ENCODE measurements around the gene NUDC.

The NUDC gene

DNA sequence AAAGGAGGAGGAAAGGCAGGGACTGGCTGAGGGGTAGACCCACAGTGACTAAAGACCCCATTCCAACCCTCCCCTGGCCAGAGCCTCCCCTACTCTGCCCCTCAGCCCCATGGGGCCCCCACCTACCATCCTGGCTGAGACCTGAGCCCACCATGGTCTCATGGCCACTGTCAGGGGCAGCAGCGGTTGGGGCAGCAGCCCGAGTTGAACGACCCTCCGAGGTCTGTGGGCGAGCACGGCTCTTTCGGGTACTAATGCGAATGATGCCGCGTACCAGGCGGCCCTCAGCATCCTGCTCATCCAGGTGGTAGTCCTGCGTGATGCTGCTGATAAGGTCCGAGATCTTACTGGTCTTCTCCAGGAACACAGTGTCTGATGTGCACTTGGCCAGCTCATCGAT lies 29.7 kb downstream of the NUDC start:
- DNase-seq (ENCODE audit: low read depth in 2 of 2) = no peak

DNA sequence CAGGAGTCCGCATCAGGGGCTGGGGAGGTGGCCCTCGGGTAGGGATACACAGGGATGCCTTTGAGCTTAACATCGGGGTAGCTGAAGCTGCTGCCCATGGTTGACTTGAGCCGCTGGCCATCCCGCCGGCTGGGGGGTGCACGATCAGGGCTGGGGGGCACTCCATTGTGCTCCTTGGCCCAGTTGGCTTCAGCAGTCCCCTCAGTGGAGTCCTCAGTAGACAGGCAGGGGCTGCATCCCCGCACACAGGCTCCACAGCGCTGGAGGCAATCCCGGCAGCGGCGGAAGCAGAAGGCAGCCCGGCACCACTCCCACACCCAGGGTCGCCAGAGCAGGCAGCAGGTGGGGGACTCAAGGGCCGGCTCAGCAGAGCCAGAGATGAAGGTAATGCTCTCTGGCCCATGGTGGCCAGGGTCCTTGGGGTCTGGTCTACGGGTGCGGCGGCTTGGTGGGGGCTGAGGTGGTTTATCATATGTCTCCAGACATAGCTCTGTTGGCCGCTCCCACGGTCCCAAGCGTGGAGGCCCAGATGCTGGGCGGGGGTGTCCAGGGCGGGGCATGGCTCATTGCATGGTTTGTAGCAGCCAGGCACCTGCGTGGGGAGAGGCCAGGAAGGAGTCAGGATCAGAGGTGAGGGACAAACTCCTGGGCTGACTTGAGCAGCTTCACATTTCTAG lies 30.4 kb downstream of the NUDC start:
- DNase-seq (ENCODE audit: low read depth in 2 of 2) = no peak

DNA sequence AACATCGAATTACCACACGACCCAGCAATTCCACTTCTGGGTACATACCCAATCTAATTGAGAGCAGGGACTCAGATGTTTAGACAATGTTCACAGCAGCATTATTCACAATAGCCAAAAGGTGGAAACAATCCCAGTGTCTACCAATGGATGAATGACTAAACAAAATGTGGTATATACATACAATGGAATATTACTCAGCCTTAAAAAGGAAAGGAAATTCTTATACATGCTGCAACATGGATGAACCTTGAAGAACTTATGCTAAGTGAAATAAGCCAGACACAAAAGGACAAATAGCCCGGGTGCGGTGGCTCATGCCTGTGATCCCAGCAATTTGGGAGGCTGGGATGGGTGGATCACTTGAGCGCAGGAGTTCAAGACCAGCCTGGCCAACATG lies 31.8 kb downstream of the NUDC start:
- DNase-seq (ENCODE audit: low read depth in 2 of 2) = no peak

DNA sequence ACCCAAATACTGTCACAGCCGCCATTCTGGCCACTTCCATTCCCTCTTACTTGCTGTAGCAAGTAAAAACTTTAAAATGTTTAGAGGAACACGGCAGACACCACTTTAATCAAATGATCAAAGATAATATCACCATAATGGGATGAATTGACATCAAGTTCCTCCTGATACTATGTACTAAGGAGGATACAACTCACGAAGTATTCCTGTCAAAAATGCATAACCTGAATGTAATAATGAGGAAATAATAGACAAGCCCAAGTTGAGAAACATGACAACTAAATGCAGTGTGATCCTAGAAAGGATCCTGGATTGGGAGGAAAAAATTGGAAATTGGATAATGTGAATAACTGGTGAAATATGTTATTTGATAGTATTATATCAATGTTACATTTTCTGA lies 34.8 kb downstream of the NUDC start:
- no peak for DNase-seq (ENCODE audit: low read depth in 2 of 2)

DNA sequence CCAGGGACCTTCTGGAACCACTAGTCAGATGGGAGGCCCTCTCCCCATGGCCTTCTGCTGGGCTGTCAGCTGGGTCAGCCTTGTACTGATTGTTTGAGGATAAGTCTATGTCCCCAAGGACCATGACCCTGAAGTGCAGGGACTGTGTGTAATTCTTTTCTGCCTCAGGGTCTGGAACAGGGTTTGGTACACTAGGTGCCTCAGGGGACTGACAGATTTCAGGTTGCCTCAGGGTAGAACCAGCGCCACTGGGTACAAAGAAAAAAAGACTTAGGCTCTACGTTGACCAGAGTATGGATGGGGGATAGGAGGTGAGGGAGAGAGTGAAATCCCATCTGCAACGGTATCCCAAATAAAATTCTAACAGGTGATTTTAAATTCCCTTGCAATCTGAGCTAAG lies 35.8 kb downstream of the NUDC start:
- DNase-seq (ENCODE audit: low read depth in 2 of 2) = no peak

DNA sequence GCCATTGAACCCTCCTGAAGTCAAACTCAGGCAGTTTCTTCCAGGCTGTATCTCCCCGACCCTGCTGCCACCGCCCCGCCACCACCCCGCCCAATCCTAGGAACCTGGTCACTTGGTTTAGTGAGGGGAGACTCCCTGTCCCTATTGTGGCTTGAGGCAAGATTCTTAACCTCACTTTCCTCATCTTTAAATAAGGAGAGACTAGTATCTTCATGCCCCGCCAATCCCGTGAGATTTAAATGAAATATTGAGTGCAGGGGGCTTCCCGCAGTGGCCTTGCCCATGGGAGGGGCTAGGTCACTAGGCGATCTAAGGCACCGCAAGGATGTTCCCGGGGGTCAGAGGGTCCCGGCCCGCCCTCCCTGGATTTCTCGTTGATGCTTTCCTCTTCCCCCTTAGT lies 37.7 kb downstream of the NUDC start:
- no peak for DNase-seq (ENCODE audit: low read depth in 2 of 2)

DNA sequence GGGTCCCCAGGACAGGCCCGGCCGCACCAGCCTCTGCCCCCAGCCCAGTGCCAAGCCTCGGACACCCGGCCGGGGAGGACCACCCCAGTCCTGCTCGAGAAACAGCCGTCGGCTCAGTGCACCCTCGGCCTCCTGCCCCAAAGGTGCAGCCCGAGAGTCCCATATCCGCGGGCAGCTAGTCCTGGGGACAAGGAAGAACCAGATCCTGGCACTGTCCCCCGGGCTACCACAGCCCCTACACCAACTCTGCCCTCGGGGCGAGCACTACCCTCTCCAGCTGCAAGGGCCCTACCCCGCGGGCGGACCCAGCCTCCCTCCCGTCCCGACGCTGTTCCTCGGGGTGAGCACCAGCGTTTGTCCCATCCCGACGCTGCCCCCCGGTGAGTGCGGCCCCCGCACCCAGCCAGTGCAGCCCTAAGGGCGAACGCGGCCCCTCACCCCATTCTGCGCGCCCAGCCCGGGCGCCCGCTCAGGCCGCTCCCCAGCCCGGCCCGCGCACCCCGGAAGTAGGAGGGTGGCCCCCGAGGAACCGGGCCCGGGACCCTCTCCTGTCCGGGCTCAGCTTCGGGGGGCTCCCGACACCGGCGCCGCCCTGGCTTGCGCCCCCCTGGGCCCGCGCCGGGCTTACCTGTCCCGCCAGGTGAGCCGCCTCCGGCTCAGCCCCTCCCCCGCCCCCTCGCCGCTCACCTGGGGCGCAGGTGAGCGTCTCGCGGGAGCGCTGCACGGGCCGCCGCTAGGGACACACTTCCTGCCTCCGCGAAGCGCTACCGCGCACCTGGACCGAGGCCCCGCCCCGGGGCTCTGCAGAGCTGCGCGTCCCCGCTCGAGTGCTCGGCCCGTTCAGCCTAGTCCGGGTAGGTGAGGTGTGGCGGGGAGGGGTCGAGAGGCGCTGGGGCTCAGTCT lies 38.4 kb downstream of the NUDC start, which contains the start of gene KDF1:
Gene KDF1 (minus strand): TSS at position 747 of the 903 bp plus-strand sequence. CDS start 8,088 bp downstream, outside the sequence.
- DNase-seq (ENCODE audit: low read depth in 2 of 2) = peak in 1 of 2 donors; percentile 16

DNA sequence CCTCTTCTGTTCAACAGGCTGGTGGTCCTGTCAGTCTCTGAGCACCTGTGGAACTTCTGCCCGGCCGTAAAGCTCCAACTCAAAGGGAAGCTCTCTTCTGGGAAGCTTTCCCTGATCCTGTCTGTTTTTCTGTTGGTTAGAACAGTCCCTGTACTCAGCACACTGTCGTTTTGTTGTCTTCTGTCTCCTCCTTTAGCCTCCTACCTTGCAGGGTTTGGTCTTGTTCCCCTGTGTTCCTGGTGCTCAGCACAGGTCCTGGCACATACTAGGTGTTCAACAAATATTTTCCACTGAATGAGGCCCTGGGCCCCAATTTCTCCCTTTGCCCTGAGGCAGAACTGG lies 39.1 kb downstream of the NUDC start:
- DNase-seq (ENCODE audit: low read depth in 2 of 2) = no peak

DNA sequence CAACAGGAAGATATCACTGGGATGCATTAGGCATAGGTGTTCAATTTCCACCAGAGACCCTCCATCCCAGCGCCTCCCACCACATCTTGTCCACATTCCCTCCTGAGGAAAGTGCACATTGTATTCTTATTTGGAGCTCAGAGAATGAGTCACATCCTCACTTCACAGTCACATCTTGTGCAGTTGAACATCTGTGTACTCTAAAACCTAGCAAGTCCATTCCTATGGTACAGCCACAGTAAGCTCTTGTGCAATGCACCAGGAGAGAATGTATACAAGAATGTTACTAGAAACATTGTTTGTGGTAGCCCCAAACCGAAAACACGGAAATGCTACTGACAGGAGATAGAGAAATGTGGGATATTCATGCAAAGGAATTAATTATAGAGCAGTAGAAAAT lies 40.3 kb downstream of the NUDC start:
- DNase-seq (ENCODE audit: low read depth in 2 of 2) = no peak

DNA sequence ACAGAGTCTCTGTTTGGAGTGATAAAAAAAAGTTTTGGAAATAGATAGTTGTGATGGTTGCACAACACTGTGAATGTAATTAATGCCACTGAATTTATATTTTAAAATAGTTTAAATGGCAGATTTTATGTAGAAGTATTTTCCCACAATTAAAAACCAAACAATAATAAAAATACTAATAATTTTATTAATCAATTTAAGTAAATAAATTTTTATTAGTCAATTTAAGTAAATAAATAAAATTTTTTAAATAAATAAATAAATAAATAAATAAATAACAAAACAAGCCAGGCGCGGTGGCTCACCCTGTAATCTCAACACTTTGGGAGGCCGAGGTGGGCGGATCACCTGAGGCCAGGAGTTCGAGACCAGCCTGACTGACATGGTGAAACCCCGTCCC lies 43.7 kb downstream of the NUDC start:
- DNase-seq (ENCODE audit: low read depth in 2 of 2) = no peak

DNA sequence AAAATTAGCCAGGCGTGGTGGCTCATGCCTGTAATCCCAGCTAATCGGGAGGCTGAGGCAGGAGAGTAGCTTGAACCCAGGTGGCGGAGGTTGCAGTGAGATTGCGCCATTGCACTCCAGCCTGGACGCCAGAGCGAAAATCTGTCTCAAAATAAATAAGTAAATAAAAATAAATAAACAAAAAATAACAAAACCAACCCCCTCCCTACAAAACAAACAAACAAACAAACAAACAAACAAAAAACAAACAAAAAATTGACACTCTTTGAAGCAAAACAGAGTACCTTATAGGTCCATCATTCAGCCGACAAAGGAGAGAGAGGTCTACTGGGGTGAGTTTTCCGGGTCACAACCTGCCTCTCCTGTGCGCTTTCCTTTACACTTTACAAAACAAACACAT lies 44.1 kb downstream of the NUDC start:
- DNase-seq (ENCODE audit: low read depth in 2 of 2) = no peak

DNA sequence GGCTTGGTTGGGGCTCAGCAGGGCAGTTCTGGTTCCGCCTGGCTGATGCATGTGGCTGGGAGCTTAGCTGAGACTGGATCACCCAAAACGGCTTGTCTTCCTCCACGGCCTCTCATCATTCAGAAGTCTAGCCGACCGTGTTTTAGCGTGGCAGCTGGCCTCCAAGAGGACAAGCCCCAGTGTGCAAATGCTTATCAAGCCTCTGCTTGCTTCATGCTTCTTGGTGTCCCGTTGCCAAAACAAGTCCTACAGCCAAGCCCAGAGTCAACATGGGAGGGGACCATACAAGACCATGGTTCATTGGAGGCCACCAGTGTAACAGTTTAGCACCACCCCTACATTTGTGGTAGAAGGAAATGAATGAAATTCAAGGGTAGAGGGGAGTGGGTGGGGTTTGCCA lies 49.3 kb downstream of the NUDC start:
- no peak for DNase-seq (ENCODE audit: low read depth in 2 of 2)

DNA sequence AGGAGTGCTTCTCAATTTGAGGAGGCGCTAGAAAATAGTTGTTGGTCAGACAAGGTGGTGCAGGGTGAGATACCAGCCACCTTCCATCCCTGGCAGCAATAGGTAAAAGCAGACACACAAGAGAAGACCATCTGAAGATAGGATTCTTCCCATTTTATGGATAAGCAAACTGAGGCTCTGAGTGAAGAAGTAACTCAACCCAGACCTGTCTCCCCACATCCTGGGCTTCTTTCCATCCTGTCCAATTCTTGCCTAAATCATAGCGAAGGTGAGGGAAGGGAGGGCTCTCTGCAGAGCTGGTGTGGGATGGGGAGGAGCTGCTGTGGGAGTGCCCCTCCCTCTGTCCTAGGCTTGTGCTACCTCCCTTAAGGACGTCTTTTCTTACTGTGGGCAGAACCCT lies 50.0 kb downstream of the NUDC start:
- no peak for DNase-seq (ENCODE audit: low read depth in 2 of 2)

DNA sequence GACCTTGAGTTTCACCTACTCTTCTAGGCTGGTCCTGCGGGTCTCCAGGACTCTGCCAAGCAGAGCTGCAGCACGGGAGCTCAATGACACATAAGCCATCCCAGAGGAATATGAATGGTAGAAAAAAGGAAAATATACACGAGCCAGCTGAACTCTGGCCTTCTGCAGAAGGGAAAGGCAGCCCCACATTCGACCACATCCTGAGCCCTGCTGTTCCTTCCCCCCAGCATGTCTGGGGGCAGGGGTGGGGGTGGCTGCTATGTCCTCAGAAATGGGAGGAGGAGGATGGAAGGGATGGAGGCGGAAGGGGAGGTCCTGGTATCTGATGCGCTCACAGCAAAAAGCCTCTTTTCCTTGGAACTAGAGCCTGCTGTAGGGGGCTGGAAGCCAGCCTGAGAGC lies 50.8 kb downstream of the NUDC start:
- no peak for DNase-seq (ENCODE audit: low read depth in 2 of 2)

DNA sequence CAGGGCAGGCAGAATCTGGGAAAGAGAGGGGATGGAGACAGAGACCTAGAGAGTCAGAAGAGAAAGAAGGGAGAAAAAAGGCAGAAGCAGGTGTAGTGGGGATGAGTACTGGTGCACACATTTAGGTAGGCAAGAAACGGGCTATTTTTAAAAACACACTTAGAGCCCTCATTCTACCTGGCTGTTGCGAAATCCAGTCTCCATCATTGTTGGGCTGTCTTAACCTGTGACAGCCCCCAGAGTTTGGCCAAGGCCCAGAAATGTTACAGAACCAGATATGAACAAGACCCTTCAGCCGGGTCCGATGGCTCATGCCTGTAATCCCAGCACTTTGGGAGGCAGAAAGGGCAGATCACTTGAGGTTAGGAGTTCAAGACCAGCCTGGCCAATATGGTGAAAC lies 51.3 kb downstream of the NUDC start:
- DNase-seq (ENCODE audit: low read depth in 2 of 2) = no peak

DNA sequence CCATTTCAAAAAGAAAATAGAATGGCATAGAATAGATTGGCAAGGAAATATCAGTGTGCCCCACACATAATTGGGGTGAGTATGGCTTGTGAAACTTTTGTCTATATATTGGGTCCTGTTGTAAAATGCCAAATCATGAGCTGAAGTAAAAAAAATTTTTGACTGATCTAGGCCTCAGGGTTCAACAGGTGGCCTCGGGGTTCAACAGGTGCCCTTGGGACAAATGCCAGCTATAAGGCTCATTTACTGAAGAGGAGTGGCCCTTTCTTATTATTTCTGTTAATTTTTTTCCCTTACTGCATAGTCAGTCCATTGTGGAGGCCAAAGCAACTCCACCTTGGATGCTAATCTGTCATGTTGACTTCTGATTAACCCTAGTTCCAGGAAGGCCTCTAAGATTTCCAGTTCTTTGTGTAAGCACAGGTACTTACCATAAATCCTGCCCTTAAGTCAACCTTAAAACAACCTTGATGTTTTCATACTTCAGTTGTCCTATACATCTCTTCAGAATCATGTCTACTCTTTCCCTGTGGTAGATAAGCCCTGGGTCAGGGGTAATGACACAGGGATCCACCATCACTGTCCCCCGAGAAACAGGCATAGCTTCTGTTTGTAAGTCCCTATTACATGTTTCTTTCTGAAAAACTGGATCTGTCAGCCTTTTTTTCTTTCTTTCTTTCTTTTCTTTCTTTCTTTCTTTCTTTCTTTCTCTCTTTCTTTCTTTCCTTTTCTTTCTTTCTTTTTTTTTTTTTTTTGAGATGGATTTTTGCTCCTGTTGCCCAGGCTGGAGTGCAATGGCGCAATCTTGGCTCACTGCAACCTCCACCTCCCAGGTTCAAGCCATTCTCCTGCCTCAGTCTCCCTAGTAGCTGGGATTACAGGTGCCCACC lies 55.3 kb downstream of the NUDC start:
- DNase-seq (ENCODE audit: low read depth in 2 of 2) = no peak

DNA sequence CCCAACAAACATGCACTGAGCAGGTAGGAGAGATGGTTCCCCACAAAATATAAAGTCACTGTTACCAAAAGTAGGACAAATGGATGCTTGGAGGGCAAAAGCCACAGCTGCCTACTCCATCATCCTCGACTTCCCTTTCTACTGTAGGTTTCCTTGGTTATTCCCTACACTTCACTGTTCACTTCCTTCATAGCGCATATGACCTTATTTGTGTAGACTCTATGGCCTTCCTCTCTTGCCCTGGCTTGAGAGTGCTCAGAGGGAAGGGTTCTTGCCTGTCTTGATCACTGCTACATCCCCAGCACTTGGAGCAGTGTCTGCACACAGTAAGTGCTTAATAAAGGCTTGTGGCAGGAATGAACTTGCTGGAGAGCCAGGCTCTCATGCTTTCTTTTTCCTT lies 57.4 kb downstream of the NUDC start:
- no peak for DNase-seq (ENCODE audit: low read depth in 2 of 2)

DNA sequence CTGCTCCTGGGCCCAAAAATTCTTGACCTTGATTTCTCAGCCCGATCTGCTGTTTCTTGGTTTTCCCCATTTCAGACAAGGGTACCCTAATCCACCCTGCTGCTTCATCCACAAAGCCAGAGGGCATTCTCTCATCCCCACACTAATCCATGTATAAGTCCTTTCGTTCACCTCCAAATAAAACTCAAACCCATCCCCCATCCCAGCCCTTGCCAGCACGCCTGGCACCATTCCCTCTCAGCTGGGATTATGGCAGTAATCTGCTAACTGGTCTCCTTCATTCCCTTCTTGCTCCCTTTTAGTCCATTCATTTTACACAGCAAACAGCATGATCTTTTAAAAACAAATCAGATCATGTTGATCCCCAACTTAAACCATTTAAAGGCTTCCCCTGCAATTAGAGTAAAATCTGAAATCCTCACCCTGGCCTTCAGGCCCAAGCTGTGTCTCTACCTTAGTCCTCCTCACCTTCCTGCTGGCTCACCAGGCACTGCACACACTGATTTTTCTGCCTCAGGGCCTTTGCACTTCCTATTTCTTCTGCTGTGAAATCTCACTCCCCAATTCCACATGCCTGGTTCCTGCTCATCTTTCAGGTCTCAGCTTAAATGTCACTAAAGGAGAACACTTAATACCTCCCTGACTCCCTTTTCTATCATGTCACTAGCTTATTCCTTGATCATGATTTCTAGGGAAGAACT lies 59.8 kb downstream of the NUDC start:
- DNase-seq (ENCODE audit: low read depth in 2 of 2) = no peak

DNA sequence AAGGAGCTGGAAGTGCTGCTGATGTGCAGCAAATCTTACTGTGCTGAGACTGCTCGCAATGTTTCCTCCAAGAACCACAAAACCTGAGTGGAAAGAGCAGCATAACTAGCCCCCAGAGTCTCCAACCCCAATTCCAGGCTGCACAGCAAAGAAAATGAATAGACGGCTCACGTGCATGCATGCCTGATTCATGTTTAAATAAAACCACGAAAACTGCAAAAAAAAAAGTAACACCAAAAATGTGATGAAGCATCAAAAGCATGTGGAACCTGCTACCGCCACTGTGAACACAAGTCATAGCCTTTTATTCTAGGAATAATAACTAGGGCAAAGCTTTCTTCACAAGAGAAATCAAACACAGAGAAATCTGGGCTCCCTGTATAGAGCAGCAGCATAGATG lies 62.3 kb downstream of the NUDC start:
- DNase-seq (ENCODE audit: low read depth in 2 of 2) = no peak

DNA sequence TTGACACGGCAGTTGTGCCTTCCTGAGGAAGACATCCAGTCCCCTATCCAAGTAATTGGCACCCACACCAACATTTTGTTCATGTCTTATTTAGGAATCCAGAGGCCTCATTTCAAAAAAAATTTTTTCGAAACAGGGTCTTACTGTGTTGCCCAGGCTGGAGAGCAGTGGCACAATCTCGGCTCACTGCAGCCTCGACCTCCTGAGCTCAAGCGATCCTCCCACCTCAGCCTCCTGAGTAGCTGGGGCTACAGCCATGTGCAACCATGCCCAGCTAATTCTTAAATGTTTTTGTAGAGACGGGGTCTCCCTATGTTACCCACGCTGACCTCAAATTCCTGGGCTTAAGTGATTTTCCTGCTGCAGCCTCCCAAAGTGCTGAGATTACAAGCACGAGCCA lies 62.7 kb downstream of the NUDC start:
- no peak for DNase-seq (ENCODE audit: low read depth in 2 of 2)

DNA sequence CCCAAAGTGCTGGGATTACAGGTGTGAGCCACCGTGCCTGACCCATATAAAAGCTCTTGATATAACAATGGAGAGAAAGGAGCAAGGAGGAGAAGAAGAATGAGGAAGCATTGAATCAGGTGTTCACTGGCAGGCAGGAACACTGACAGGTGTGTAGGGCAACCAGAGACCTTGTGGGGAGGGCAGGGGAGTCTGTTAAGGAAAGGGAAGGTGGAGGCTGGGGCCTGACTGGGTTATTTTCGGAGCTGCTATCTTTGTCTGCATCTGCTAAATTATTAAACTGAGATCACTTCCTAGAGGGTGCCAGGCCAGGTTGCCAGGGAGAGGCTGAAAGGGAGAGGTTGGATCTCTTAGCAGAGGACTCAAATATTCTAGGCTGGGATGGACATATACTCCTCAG lies 65.1 kb downstream of the NUDC start:
- DNase-seq (ENCODE audit: low read depth in 2 of 2) = no peak

Measured in stimulated activated CD8-positive, alpha-beta memory T cell treated with anti-CD3 and anti-CD28 coated beads, Interleukin-15, amount 100 ng/mL, for 4 hours (primary cell).